ENCODE results near the gene GABPA.
"Not testable (repeated sequence)": the region's sequence is repeated elsewhere in the genome, so short reads cannot be mapped to it uniquely, and the experiment has no call there.

GABPA gene

GRCh38 chr21:25734904-25735645 is at the start of gene GABPA, which contains the start of gene ATP5PF:
GABPA (plus strand) TSS chr21:25734972; CDS start chr21:25741599, 6,627 bp downstream.
ATP5PF (minus strand) TSS chr21:25734904; CDS start chr21:25729794, 5,110 bp downstream.
- DNase-seq: peak; percentile 98

- no peak for DNase-seq
These were observed 47.0 kb upstream of the GABPA start for GRCh38 chr21:25687787-25688186.

- no peak for DNase-seq
These were observed 46.3 kb upstream of the GABPA start for GRCh38 chr21:25688275-25689155.

- DNase-seq: no peak
These were observed 45.5 kb upstream of the GABPA start for GRCh38 chr21:25689226-25689625.

- no peak for DNase-seq
These were observed 42.8 kb upstream of the GABPA start for GRCh38 chr21:25691976-25692375.

- DNase-seq: not testable (repeated sequence)
These were observed 39.3 kb upstream of the GABPA start for GRCh38 chr21:25695461-25695860.

- no peak for DNase-seq
These were observed 34.0 kb upstream of the GABPA start for GRCh38 chr21:25700741-25701140.

- DNase-seq: no peak
These were observed 33.2 kb upstream of the GABPA start for GRCh38 chr21:25701529-25701928.

GRCh38 chr21:25708467-25709065 is 26.2 kb upstream of the GABPA start:
- DNase-seq: peak; percentile 50

GRCh38 chr21:25709684-25710265 is 25.0 kb upstream of the GABPA start:
- no peak for DNase-seq

GRCh38 chr21:25710550-25710949 is 24.2 kb upstream of the GABPA start:
- DNase-seq: peak; percentile 16

GRCh38 chr21:25714066-25714465 is 20.7 kb upstream of the GABPA start:
- DNase-seq: not testable (repeated sequence)

GRCh38 chr21:25717491-25718147 is 17.2 kb upstream of the GABPA start:
- no peak for DNase-seq

GRCh38 chr21:25721987-25722386 is 12.8 kb upstream of the GABPA start:
- DNase-seq: no peak

- no peak for DNase-seq
These were observed 12.1 kb upstream of the GABPA start for GRCh38 chr21:25722631-25723030.

GRCh38 chr21:25732091-25732760 is 2.5 kb upstream of the GABPA start:
- no peak for DNase-seq

- DNase-seq: peak; percentile 31
These were observed 716 bp upstream of the GABPA start for GRCh38 chr21:25733859-25734653.

- DNase-seq: no peak
These were observed 193 bp upstream of the GABPA start for GRCh38 chr21:25734654-25734903.

- DNase-seq: peak; percentile 83
These were observed 1.1 kb downstream of the GABPA start for GRCh38 chr21:25735646-25736597.

- DNase-seq: no peak
These were observed 2.6 kb downstream of the GABPA start for GRCh38 chr21:25737421-25737820.
